Measurements from ENCODE around the gene SART3. TPM values are rescaled to one million over a fixed set of nuclear protein-coding genes. Genes with fewer than 3 reads are reported as not detected.
A peak's percentile ranks its signal among the peaks of the same experiment; 100 is the strongest.

The SART3 gene, protein sequence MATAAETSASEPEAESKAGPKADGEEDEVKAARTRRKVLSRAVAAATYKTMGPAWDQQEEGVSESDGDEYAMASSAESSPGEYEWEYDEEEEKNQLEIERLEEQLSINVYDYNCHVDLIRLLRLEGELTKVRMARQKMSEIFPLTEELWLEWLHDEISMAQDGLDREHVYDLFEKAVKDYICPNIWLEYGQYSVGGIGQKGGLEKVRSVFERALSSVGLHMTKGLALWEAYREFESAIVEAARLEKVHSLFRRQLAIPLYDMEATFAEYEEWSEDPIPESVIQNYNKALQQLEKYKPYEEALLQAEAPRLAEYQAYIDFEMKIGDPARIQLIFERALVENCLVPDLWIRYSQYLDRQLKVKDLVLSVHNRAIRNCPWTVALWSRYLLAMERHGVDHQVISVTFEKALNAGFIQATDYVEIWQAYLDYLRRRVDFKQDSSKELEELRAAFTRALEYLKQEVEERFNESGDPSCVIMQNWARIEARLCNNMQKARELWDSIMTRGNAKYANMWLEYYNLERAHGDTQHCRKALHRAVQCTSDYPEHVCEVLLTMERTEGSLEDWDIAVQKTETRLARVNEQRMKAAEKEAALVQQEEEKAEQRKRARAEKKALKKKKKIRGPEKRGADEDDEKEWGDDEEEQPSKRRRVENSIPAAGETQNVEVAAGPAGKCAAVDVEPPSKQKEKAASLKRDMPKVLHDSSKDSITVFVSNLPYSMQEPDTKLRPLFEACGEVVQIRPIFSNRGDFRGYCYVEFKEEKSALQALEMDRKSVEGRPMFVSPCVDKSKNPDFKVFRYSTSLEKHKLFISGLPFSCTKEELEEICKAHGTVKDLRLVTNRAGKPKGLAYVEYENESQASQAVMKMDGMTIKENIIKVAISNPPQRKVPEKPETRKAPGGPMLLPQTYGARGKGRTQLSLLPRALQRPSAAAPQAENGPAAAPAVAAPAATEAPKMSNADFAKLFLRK
- polyA plus RNA-seq (2012; ENCODE audit: insufficient read depth, insufficient read length, low read depth) = 117 TPM

DNA sequence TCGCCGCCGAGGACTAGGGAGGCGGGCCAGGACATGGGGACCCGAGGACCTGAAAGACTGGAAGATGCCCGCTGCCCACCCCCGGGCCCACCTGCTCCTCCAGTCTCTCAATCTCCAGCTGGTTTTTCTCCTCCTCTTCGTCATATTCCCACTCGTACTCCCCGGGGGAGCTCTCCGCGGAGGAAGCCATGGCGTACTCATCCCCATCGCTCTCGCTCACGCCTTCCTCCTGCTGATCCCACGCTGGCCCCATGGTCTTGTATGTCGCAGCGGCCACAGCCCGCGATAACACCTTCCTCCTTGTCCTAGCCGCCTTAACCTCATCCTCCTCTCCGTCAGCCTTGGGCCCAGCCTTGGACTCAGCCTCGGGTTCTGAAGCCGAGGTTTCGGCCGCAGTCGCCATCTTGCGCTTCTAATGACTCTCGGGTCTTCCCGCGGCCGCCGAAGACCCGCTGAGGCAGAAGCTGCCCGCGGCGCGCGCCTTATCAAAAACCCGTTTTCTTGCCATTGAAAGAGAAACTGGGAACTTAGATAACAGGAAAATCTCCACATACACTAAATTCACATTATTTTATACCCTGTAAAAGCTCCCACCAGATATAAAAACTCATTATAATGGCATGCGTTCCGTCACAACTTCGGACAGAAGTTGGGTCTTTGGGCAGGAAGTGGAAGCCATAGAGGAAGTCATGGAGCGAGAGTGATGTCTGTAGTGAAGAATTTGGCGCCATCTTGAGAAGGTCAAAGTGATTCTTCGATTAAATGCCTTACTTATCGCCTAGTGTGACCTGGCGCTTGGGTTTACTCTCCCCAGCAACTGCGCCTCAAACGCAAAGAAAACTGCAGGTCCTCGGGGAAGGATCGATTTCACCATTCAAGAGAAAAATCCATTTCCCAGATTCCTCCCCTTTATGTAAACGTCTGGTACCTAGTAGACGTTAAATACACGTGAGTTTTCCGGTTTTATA lies at the start of gene SART3:
Gene SART3 (minus strand): TSS at position 422 of the 968 bp plus-strand sequence. CDS start 19 bp downstream, at position 403.
- Histone ChIP-seq H3K9me3 (no peaks in the 10 kb centered on the region), H3K4me1 (peaks cover 23% of the 10 kb centered on the region), H3K4me3 (ENCODE audit: low read depth, low read length) (peak within 1 kb of the TSS; percentile 85), H3K36me3 (peaks cover 29% of the 10 kb centered on the region), H3K27me3 (no peaks in the 10 kb centered on the region)
- TF ChIP-seq, protein P1, sequence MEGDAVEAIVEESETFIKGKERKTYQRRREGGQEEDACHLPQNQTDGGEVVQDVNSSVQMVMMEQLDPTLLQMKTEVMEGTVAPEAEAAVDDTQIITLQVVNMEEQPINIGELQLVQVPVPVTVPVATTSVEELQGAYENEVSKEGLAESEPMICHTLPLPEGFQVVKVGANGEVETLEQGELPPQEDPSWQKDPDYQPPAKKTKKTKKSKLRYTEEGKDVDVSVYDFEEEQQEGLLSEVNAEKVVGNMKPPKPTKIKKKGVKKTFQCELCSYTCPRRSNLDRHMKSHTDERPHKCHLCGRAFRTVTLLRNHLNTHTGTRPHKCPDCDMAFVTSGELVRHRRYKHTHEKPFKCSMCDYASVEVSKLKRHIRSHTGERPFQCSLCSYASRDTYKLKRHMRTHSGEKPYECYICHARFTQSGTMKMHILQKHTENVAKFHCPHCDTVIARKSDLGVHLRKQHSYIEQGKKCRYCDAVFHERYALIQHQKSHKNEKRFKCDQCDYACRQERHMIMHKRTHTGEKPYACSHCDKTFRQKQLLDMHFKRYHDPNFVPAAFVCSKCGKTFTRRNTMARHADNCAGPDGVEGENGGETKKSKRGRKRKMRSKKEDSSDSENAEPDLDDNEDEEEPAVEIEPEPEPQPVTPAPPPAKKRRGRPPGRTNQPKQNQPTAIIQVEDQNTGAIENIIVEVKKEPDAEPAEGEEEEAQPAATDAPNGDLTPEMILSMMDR (IDR thresholded peaks at IDR 0.05; ENCODE audit: low read depth, low read length) = no peak
- peak; percentile 80 for DNase-seq

DNA sequence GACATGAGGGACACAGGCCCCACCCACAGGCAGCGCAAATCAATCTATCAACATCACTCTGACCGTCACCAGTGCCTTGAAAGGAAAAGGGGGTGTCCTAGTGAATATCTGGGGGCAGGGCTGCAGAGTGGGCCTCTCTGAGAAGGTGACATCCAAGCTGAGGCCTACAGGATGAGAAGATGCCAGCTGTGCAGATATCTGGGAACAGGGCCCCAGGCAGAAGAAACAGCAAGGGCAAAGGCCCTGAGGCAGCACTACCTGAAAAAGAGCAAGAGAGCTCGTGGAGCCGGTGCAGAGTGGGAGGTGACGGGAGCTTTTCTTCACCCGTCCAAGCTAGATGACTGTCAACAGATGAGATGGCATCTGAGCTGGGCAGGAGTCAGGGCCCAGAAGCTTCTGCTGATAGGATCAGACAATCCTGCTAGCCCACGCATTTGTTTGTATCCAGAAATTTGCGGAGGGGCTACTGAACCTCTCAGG lies 49.4 kb upstream of the SART3 start:
- Histone ChIP-seq H3K9me3 (no peaks in the 10 kb centered on the region), H3K27me3 (no peaks in the 10 kb centered on the region), H3K4me1 (no peaks in the 10 kb centered on the region), H3K36me3 (no peaks in the 10 kb centered on the region), H3K4me3 (ENCODE audit: low read depth, low read length) (no peak overlapping the region)
- TF ChIP-seq, protein P1 (IDR thresholded peaks at IDR 0.05; ENCODE audit: low read depth, low read length) = no peak
- no peak for DNase-seq

DNA sequence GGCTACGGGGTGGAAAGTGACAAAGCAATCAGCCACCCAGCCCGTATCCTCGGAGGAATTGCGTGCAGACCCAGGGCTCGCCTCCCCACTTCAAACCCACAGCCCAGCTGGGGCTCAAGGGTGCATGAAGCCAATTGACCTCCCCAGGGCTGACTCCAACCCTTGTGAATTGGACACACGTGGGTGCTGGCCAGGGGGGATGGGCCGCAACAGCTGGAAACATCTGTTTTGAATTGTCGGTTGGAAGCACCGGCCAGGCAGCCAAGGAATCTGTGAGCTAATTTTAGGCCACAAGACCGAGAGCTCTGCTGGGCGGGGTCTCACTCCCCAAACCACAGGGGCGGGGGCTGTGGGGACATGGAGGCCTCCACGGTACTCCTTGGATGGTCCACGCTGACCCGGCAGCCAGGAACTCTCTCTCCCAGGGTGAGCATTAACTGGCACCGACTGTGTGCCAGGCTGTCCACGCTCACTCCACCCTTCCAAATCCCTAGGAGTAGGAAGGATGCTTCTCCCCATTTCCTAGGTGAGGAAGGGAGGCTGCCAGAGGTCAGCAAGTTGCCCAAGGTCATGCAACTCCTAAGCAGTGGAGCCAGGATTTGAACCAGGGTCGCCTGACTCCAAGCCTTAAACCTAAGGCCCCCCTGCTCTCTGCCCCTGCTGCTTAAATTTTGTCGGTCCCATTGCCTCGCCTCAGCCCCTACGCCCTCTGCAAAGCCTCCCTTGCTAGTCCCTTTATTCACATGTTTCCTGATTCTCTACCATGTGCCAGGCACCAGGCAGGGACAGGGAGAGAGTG lies 48.8 kb upstream of the SART3 start:
- no peak for DNase-seq
- H3K4me3 ChIP-seq (ENCODE audit: low read depth, low read length) = no peak overlapping the region
- no peaks in the 10 kb centered on the region for H3K9me3 ChIP-seq
- TF ChIP-seq, protein P1 (IDR thresholded peaks at IDR 0.05; ENCODE audit: low read depth, low read length) = no peak
- H3K36me3 ChIP-seq = no peaks in the 10 kb centered on the region
- no peaks in the 10 kb centered on the region for H3K4me1 ChIP-seq
- H3K27me3 ChIP-seq = no peaks in the 10 kb centered on the region

DNA sequence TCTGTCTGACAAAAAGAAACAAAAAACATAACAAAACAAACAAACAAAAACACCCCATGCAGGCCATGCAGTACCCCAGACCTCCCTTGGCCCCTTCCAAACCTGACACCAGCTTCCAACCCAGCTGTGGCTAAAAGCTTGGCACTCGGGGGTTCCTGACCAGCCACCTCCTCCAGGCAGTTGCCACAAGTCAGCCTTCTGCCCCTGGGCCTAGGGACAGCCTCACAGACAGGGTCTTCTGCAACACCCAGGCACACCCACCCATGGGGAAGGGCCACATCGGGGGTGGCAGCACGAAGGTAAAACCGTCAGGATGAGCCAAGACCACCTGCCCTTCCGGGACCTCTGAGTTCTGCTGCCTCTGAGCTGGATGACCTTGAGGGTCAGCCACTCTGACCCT lies 47.6 kb upstream of the SART3 start:
- DNase-seq = no peak
- Histone ChIP-seq H3K4me3 (ENCODE audit: low read depth, low read length) (no peak overlapping the region), H3K36me3 (no peaks in the 10 kb centered on the region), H3K4me1 (no peaks in the 10 kb centered on the region), H3K27me3 (no peaks in the 10 kb centered on the region), H3K9me3 (no peaks in the 10 kb centered on the region)
- TF ChIP-seq, protein P1 (IDR thresholded peaks at IDR 0.05; ENCODE audit: low read depth, low read length) = no peak
